ENCODE results near the gene MAP3K5.
"Not testable (repeated sequence)": the region's sequence is repeated elsewhere in the genome, so short reads cannot be mapped to it uniquely, and the experiment has no call there.

Gene MAP3K5

GRCh38 chr6:136721467-136721866 lies 70.8 kb downstream of the MAP3K5 start:
- no peak overlapping the region for H3K27ac ChIP-seq
- ChIA-PET POLR2A (ENCODE audit: low non-redundant PET) (no interaction called here), CTCF (no interaction called here)
- DNase-seq (ENCODE audit: low spot score): no peak
- TF ChIP-seq, protein P1, sequence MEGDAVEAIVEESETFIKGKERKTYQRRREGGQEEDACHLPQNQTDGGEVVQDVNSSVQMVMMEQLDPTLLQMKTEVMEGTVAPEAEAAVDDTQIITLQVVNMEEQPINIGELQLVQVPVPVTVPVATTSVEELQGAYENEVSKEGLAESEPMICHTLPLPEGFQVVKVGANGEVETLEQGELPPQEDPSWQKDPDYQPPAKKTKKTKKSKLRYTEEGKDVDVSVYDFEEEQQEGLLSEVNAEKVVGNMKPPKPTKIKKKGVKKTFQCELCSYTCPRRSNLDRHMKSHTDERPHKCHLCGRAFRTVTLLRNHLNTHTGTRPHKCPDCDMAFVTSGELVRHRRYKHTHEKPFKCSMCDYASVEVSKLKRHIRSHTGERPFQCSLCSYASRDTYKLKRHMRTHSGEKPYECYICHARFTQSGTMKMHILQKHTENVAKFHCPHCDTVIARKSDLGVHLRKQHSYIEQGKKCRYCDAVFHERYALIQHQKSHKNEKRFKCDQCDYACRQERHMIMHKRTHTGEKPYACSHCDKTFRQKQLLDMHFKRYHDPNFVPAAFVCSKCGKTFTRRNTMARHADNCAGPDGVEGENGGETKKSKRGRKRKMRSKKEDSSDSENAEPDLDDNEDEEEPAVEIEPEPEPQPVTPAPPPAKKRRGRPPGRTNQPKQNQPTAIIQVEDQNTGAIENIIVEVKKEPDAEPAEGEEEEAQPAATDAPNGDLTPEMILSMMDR (conservative IDR thresholded peaks at IDR 0.05; ENCODE audit: low read depth): no peak

GRCh38 chr6:136720045-136720770 lies 72.1 kb downstream of the MAP3K5 start:
- POLR2A ChIA-PET (ENCODE audit: low non-redundant PET): no interaction called here
- no peak for DNase-seq (ENCODE audit: low spot score)
- H3K27ac ChIP-seq: no peak overlapping the region
- TF ChIP-seq, protein P1 (conservative IDR thresholded peaks at IDR 0.05; ENCODE audit: low read depth): no peak
- CTCF ChIA-PET: interaction anchor here (0.5 kb wide), 1 partner anchor 25 kb away, joined by 3 read pairs; no protein-coding TSS in a partner anchor

DNA sequence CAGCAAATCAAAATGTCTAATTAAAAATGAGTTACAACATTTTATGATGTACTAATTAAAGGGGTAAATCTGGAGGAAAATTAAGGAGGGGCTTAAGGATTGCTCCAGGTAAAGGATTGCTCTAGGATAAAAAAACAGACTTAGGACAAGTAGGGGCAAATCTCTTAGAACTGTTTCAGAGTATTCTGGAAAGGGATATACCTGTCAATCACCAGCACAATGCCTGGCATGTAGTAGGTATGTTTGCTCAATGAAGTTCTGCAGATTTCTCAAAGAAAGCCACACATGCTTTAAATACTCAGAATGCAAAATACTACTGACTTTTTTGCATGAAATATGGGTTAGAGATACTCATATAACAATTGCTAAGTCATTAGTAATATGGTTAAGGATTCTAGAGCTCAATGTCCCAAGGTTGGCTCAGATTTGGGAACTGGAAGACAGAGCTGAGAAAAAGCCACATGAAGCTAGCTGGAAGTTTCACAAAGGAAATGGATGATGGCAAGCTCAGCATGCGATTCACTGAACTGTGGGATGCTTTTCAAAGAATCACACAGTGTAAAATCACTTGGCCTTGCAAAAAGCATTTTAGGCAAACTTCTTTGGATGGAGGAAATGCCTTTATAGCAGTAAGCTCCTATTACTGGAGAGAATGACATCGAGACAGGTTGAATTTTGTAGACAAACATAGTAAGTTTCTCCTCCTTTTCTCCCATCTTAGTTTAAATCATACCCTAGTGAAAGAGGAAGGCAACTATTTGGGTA lies 72.8 kb downstream of the MAP3K5 start:
- no peak overlapping the region for H3K27ac ChIP-seq
- POLR2A ChIA-PET (ENCODE audit: low non-redundant PET): no interaction called here
- CTCF ChIA-PET: no interaction called here
- DNase-seq (ENCODE audit: low spot score): no peak
- TF ChIP-seq, protein P1 (conservative IDR thresholded peaks at IDR 0.05; ENCODE audit: low read depth): no peak

DNA sequence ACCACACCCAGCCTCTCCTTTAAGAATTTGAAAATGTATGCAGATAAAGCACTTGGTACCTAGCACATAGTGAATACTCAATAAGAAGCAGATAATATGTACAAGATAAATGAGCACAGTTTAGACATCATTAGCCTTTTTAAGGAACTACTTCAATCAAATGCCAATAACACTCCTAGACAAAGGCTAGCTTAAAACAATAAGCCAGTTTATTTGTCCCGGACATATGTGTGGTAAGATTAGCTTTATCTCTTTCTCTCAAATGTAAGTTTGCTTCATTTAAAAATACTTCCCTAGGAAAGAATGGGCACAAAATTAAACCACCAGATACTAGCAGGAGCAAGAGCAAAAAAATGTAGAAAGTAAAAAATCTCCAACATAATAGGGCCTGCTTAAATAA lies 73.8 kb downstream of the MAP3K5 start:
- TF ChIP-seq, protein P1 (conservative IDR thresholded peaks at IDR 0.05; ENCODE audit: low read depth): no peak
- ChIA-PET CTCF (interaction anchor here (1.2 kb wide), 1 partner anchor 74 kb away, joined by 10 read pairs; the partner anchor contains the start of gene MAP3K5), POLR2A (ENCODE audit: low non-redundant PET) (no interaction called here)
- no peak for DNase-seq (ENCODE audit: low spot score)
- H3K27ac ChIP-seq: no peak overlapping the region

DNA sequence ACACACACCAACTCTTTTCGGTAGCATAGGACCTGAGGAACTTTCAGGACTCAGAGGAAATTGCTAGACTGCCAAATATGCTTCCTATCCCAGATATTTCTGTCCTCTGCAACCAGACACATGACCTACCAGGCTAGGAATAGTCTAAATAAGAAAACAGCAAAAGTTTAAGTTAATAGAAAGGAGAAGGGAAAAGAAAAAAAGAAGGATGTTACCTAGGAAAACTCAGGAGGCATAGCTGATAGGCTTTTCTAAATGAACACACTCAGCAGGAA lies 74.6 kb downstream of the MAP3K5 start:
- POLR2A ChIA-PET (ENCODE audit: low non-redundant PET): no interaction called here
- CTCF ChIA-PET: interaction anchor here (0.6 kb wide), 1 partner anchor 40 kb away, joined by 6 read pairs; no protein-coding TSS in a partner anchor
- DNase-seq (ENCODE audit: low spot score): no peak
- H3K27ac ChIP-seq: no peak overlapping the region
- TF ChIP-seq, protein P1 (conservative IDR thresholded peaks at IDR 0.05; ENCODE audit: low read depth): no peak

DNA sequence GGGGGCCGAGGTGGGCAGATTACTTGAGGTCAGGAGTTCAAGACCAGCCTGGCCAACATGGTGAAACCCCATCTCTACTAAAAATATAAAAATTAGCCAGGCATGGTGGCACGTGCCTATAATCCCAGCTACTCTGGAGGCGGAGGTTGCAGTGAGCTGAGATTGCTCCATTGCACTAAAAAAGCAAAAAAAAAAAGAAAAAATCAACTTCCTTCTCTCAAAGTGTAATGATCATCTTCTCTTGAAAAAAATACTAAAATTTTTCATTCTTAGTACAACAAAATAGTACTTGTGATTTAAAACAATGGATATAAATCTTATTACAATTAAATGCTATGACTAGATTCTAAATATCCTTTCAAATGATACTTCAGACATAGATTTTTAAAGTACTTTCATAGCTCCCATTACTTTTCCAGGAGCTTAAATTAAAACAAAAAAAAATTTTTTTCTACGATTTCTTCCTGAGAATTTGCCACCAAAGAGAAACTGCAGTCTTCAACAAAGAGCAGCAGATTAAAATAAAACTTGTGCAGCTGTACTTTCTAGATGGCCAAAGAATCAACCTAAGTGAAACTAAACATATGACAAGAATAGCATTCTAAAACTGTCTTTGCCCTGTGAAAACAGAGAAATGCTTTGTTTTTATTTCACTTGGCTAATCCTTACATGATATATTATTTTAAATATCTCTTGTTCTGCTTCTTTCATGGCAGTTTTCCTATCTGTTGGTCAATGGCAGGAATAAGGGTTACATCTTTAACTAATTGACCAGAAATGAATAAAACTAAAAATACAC lies 75.2 kb downstream of the MAP3K5 start:
- ChIA-PET CTCF (no interaction called here), POLR2A (ENCODE audit: low non-redundant PET) (no interaction called here)
- DNase-seq (ENCODE audit: low spot score): no peak
- TF ChIP-seq, protein P1 (conservative IDR thresholded peaks at IDR 0.05; ENCODE audit: low read depth): no peak
- no peak overlapping the region for H3K27ac ChIP-seq

DNA sequence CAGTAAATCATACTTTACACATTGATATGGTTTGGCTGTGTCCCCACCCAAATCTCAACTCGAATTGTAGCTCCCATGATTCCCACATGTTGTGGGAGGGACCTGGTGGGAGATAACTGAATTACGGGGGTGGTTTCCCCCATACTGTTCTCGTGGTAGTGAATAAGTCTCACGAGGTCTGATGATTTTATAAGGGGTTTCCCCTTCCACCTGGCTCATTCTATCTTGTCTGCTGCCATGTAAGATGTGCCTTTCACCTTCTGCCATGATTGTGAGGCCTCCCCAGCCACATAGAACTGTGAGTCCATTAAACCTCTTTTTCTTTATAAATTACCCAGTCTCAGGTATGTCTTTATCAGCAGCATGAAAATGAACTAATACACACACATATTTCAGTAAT lies 79.6 kb downstream of the MAP3K5 start:
- H3K27ac ChIP-seq; DNase-seq (ENCODE audit: low spot score); POLR2A ChIA-PET (ENCODE audit: low non-redundant PET); CTCF ChIA-PET: not testable (repeated sequence)
